ENCODE measurements around the gene SLC38A8.

GRCh38 chr16:84040823-84041820 lies 1.5 kb downstream of the SLC38A8 start:
- no peak for TF ChIP-seq HDGF (IDR thresholded peaks at IDR 0.05; ENCODE audit: borderline replicate concordance)
- no peak for TF ChIP-seq LEF1 (IDR thresholded peaks at IDR 0.05; ENCODE audit: borderline replicate concordance)
- no peak for TF ChIP-seq SP1 (IDR thresholded peaks at IDR 0.05)
- TF ChIP-seq SUZ12 (IDR thresholded peaks at IDR 0.05) = no peak
- no peak for TF ChIP-seq FOXA1 (IDR thresholded peaks at IDR 0.05)
- no peak for TF ChIP-seq BHLHE40 (IDR thresholded peaks at IDR 0.05; ENCODE audit: borderline replicate concordance)
- TF ChIP-seq TARDBP (IDR thresholded peaks at IDR 0.05) = no peak
- TF ChIP-seq CTBP1 (IDR thresholded peaks at IDR 0.05; ENCODE audit: borderline replicate concordance) = no peak
